Ishikawa (cell line): ENCODE data around the gene RFX4.

Source experiments
- EP300 ChIP-seq: IDR thresholded peaks from 2 replicates; pipeline ENCODE4 v1.6.1; 2012; ENCODE audit warnings: borderline replicate concordance
- FOXM1 ChIP-seq: IDR thresholded peaks from 2 replicates; pipeline ENCODE4 v1.6.1; 2012; ENCODE audit warnings: low read depth, borderline replicate concordance
- MAX ChIP-seq: IDR thresholded peaks from 2 replicates; pipeline ENCODE4 v1.6.1; 2012
- RAD21 ChIP-seq: IDR thresholded peaks from 2 replicates; pipeline ENCODE4 v1.6.1; 2012; ENCODE audit warnings: low read depth
- REST ChIP-seq: IDR thresholded peaks from 2 replicates; pipeline ENCODE4 v1.6.1; 2012; ENCODE audit warnings: low read depth, mild to moderate bottlenecking
- TAF1 ChIP-seq: IDR thresholded peaks from 2 replicates; pipeline ENCODE4 v1.6.1; 2012; ENCODE audit warnings: low read depth, mild to moderate bottlenecking
- YY1 ChIP-seq: IDR thresholded peaks from 2 replicates; pipeline ENCODE4 v1.6.1; 2012; ENCODE audit warnings: low read depth
- ZBTB7A ChIP-seq: IDR thresholded peaks from 2 replicates; pipeline ENCODE4 v1.6.1; 2012; ENCODE audit warnings: low read depth

DNA sequence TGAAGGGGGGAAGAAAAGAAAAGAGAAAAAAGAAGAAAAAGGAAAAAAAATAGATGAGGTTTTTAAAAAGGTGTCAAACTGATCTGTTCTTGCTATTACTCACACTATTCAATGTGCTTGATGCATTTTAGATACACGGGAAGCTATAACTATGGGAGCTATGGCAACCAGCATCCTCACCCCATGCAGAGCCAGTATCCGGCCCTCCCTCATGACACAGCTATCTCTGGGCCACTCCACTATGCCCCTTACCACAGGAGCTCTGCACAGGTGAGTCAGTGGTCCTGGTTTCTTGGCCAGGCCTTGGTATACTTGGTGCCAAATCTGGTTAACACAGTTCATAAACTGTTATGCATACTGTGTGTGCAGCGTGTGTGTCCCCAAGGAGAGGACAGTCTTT is 167.7 kb downstream of the RFX4 start:
- TF ChIP-seq REST (no peak), EP300 (no peak), FOXM1 (no peak), TAF1 (no peak), MAX (no peak), YY1 (no peak), ZBTB7A (no peak), RAD21 (no peak)
